Karpas-422 (cell line): ENCODE measurements around the gene HLA-G. TPM values are rescaled to one million over a fixed set of nuclear protein-coding genes. Genes with fewer than 3 reads are reported as not detected.

Experiments
- DNase-seq: peaks from one replicate; pipeline ENCODE4 v3.0.0-alpha.2; 2015
- H2AFZ ChIP-seq: fragments of 200-600 bp; sonication (generic); 2 replicates; pipeline ENCODE4 v1.6.1; 2014; ENCODE audit warnings: antibody characterized with exemption, low read length, mixed read lengths
- H3K27ac ChIP-seq: fragments of 200-600 bp; sonication (generic); 2 replicates; pipeline ENCODE4 v1.5.1; 2014; ENCODE audit warnings: mild to moderate bottlenecking, low read length, moderate library complexity
- H3K27me3 ChIP-seq: fragments of 200-600 bp; sonication (generic); 2 replicates; pipeline ENCODE4 v1.6.1; 2014; ENCODE audit warnings: low read length, mixed read lengths
- H3K36me3 ChIP-seq: fragments of 200-600 bp; sonication (generic); 2 replicates; pipeline ENCODE4 v1.6.1; 2014; ENCODE audit warnings: low read length, mixed read lengths; ENCODE audit not compliant: insufficient read depth
- H3K4me1 ChIP-seq: fragments of 200-600 bp; sonication (generic); 2 replicates; pipeline ENCODE4 v1.6.1; 2014; ENCODE audit warnings: mild to moderate bottlenecking, low read length, mixed read lengths
- H3K4me2 ChIP-seq: fragments of 200-600 bp; sonication (generic); 2 replicates; pipeline ENCODE4 v1.6.1; 2014; ENCODE audit warnings: low read length, low read depth, mild to moderate bottlenecking; ENCODE audit not compliant: poor library complexity, severe bottlenecking
- H3K4me3 ChIP-seq: fragments of 200-600 bp; sonication (generic); 2 replicates; pipeline ENCODE4 v1.5.1; 2014; ENCODE audit warnings: mild to moderate bottlenecking, antibody characterized with exemption, low read length, mixed read lengths
- H3K79me2 ChIP-seq: fragments of 200-600 bp; sonication (generic); 2 replicates; pipeline ENCODE4 v1.6.1; 2014; ENCODE audit warnings: mild to moderate bottlenecking, low read length, mixed read lengths
- H3K9ac ChIP-seq: fragments of 200-600 bp; sonication (generic); 2 replicates; pipeline ENCODE4 v1.6.0; 2014; ENCODE audit warnings: low read length
- H3K9me2 ChIP-seq: fragments of 200-600 bp; sonication (generic), shearing (Covaris generic); replicated peaks from 2 replicates; pipeline ENCODE4 v1.6.0; 2014; ENCODE audit warnings: mild to moderate bottlenecking, low read length, moderate library complexity; ENCODE audit not compliant: insufficient read depth
- H3K9me3 ChIP-seq: fragments of 300-700, 200-600 bp; sonication (generic); 2 replicates; pipeline ENCODE4 v1.6.1; 2014; ENCODE audit warnings: low read length, mixed read lengths
- H4K20me1 ChIP-seq: fragments of 200-600 bp; sonication (generic); 2 replicates; pipeline ENCODE4 v1.6.1; 2014; ENCODE audit warnings: mild to moderate bottlenecking, antibody characterized with exemption, low read length, low read depth; ENCODE audit not compliant: insufficient read depth
- total RNA-seq: library from RNA; depleted of rRNA; stranded (reverse); fragments of >200 nt; shearing (Covaris generic); gene quantifications from 2 replicates; pipeline ENCODE4 v1.2.3, GENCODE V29; 2014; ENCODE audit warnings: low replicate concordance

Gene HLA-G
- total RNA-seq, 1 experiment from 2014 or later, result not detected

DNA sequence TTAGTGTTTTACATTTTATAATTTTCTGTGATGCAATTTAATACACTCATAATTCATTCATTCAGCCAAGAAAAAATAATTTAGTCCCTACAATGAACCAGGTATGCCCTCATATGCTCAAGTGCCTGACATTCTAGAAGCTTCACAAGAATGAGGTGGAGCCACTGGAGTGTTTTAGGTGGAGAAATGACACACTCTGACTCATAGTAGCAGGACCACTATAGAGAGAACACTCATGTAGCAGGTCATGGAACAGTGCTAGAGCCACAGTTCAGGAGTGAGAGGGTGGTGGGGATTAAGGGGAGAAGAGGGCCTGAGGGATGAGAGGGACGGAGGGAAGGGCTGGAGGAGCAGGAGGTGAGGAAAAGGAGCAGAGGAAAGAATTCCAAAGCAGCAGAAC is 1.4 kb upstream of the HLA-G start:
- no peak overlapping the region for H2AFZ ChIP-seq
- H3K79me2 ChIP-seq, result no peaks in the 10 kb centered on the region
- no peaks in the 10 kb centered on the region for H3K4me1 ChIP-seq
- H3K9me3 ChIP-seq, result no peaks in the 10 kb centered on the region
- H3K27me3 ChIP-seq, result no peaks in the 10 kb centered on the region
- no peak for DNase-seq
- no peaks in the 10 kb centered on the region for H4K20me1 ChIP-seq
- H3K9ac ChIP-seq, result no peak overlapping the region
- no peak overlapping the region for H3K4me3 ChIP-seq
- H3K36me3 ChIP-seq, result no peaks in the 10 kb centered on the region
- no peak overlapping the region for H3K4me2 ChIP-seq
- H3K9me2 ChIP-seq, result no peaks in the 10 kb centered on the region
- no peak overlapping the region for H3K27ac ChIP-seq

GRCh38 chr6:29828471-29828797 is 809 bp downstream of the HLA-G start:
- Histone ChIP-seq H3K9me2 (no peaks in the 10 kb centered on the region), H3K4me3 (no peak overlapping the region), H4K20me1 (no peaks in the 10 kb centered on the region), H2AFZ (no peak overlapping the region), H3K79me2 (no peaks in the 10 kb centered on the region), H3K36me3 (no peaks in the 10 kb centered on the region), H3K9me3 (no peaks in the 10 kb centered on the region), H3K4me1 (no peaks in the 10 kb centered on the region), H3K9ac (no peak overlapping the region), H3K4me2 (no peak overlapping the region), H3K27ac (no peak overlapping the region), H3K27me3 (no peaks in the 10 kb centered on the region)
- no peak for DNase-seq

DNA sequence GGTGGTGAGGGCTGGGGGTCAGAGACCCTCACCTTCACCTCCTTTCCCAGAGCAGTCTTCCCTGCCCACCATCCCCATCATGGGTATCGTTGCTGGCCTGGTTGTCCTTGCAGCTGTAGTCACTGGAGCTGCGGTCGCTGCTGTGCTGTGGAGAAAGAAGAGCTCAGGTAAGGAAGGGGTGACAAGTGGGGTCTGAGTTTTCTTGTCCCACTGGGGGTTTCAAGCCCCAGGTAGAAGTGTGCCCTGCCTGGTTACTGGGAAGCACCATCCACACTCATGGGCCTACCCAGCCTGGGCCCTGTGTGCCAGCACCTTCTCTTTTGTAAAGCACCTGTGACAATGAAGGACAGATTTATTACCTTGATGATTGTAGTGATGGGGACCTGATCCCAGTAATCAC is 2.1 kb downstream of the HLA-G start:
- no peaks in the 10 kb centered on the region for H3K4me1 ChIP-seq
- H3K9me3 ChIP-seq, result no peaks in the 10 kb centered on the region
- no peak overlapping the region for H3K9ac ChIP-seq
- no peak overlapping the region for H3K4me2 ChIP-seq
- H3K36me3 ChIP-seq, result no peaks in the 10 kb centered on the region
- no peaks in the 10 kb centered on the region for H3K79me2 ChIP-seq
- no peak for DNase-seq
- H3K27me3 ChIP-seq, result no peaks in the 10 kb centered on the region
- no peak overlapping the region for H3K27ac ChIP-seq
- H4K20me1 ChIP-seq, result no peaks in the 10 kb centered on the region
- H3K4me3 ChIP-seq, result no peak overlapping the region
- no peaks in the 10 kb centered on the region for H3K9me2 ChIP-seq
- no peak overlapping the region for H2AFZ ChIP-seq

- no peak overlapping the region for H3K4me2 ChIP-seq
Measured at GRCh38 chr6:29830409-29830808, 2.8 kb downstream of the HLA-G start.

GRCh38 chr6:29831776-29832175 is 4.2 kb downstream of the HLA-G start:
- Histone ChIP-seq H3K36me3 (no peaks in the 10 kb centered on the region), H3K4me2 (no peak overlapping the region), H3K79me2 (no peaks in the 10 kb centered on the region), H3K9ac (no peak overlapping the region), H3K4me1 (no peaks in the 10 kb centered on the region), H3K9me3 (no peaks in the 10 kb centered on the region), H3K4me3 (no peak overlapping the region), H4K20me1 (no peaks in the 10 kb centered on the region), H3K27ac (no peak overlapping the region), H3K9me2 (no peaks in the 10 kb centered on the region), H2AFZ (no peak overlapping the region), H3K27me3 (no peaks in the 10 kb centered on the region)
- DNase-seq, result no peak

More at GRCh38 chr6:29830409-29830808, 2.8 kb downstream of the HLA-G start:
- Histone ChIP-seq H3K36me3 (no peaks in the 10 kb centered on the region), H3K4me1 (no peaks in the 10 kb centered on the region), H3K27ac (no peak overlapping the region), H2AFZ (no peak overlapping the region), H3K9me2 (no peaks in the 10 kb centered on the region), H3K9ac (no peak overlapping the region), H3K79me2 (no peaks in the 10 kb centered on the region), H3K9me3 (no peaks in the 10 kb centered on the region), H4K20me1 (no peaks in the 10 kb centered on the region), H3K4me3 (no peak overlapping the region), H3K27me3 (no peaks in the 10 kb centered on the region)
- no peak for DNase-seq

DNA sequence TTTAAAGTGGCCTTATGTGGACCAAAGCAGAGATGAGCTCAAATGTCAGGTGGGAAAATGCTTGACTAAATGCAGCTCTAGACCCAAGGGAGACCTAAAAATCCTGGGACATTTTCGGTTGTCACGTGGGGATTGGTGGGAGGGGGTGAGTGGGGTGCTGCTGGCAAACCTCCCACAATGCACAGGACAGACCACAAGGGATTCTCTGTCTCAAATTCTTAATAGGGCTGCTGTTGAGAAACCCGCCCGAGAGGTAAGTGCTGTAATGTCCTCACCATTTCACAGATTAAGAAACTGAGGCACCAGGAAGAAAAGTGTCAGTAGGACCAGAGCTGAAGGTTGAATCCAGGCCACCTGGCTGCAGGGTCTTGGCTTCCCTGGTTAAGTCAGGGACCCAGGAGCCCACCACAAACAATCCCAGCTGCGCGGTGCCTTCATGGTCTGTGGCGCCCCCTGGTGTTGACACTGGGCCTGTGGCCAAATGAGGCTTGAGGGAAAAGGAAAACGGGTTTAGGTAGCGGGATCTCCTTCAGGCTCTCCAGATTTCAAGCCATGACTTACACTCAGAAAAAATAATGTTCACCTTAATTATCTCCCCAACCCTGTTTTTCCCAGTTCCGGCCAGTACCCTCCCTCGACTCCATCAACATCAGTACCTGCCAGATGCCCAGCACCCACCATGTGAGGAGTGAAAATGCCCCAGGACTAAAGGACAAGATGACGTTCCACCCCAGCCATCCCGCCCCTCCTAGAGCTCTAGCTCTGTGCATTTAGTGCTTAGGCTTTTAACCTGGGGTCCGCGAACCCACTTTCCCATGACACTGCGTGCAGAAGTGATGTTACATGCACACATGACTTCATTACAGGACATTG is 7.2 kb downstream of the HLA-G start:
- Histone ChIP-seq H3K36me3 (no peaks in the 10 kb centered on the region), H3K27ac (no peak overlapping the region), H3K79me2 (no peaks in the 10 kb centered on the region), H3K9me3 (no peaks in the 10 kb centered on the region), H4K20me1 (no peaks in the 10 kb centered on the region), H3K4me2 (no peak overlapping the region), H3K4me3 (no peak overlapping the region), H3K27me3 (no peaks in the 10 kb centered on the region), H3K4me1 (no peaks in the 10 kb centered on the region), H3K9me2 (no peaks in the 10 kb centered on the region), H2AFZ (no peak overlapping the region), H3K9ac (no peak overlapping the region)
- peak; percentile 70 for DNase-seq

- no peak overlapping the region for H3K4me3 ChIP-seq
- no peak for DNase-seq
Measured at GRCh38 chr6:29839917-29840316, 12.3 kb downstream of the HLA-G start.

GRCh38 chr6:29841030-29841429 is 13.4 kb downstream of the HLA-G start:
- H3K9me3 ChIP-seq, result no peaks in the 10 kb centered on the region
- DNase-seq, result no peak
- no peaks in the 10 kb centered on the region for H3K79me2 ChIP-seq
- no peaks in the 10 kb centered on the region for H3K36me3 ChIP-seq
- no peak overlapping the region for H2AFZ ChIP-seq
- no peak overlapping the region for H3K4me2 ChIP-seq
- no peaks in the 10 kb centered on the region for H3K27me3 ChIP-seq
- no peak overlapping the region for H3K9ac ChIP-seq
- no peaks in the 10 kb centered on the region for H4K20me1 ChIP-seq
- no peaks in the 10 kb centered on the region for H3K9me2 ChIP-seq
- no peak overlapping the region for H3K4me3 ChIP-seq
- no peak overlapping the region for H3K27ac ChIP-seq
- no peaks in the 10 kb centered on the region for H3K4me1 ChIP-seq

More at GRCh38 chr6:29839917-29840316, 12.3 kb downstream of the HLA-G start:
- H3K4me2 ChIP-seq, result no peak overlapping the region
- H3K27me3 ChIP-seq, result no peaks in the 10 kb centered on the region
- no peaks in the 10 kb centered on the region for H3K4me1 ChIP-seq
- H2AFZ ChIP-seq, result no peak overlapping the region
- no peaks in the 10 kb centered on the region for H3K9me2 ChIP-seq
- no peaks in the 10 kb centered on the region for H3K36me3 ChIP-seq
- H3K9ac ChIP-seq, result no peak overlapping the region
- H4K20me1 ChIP-seq, result no peaks in the 10 kb centered on the region
- no peak overlapping the region for H3K27ac ChIP-seq
- H3K79me2 ChIP-seq, result no peaks in the 10 kb centered on the region
- H3K9me3 ChIP-seq, result no peaks in the 10 kb centered on the region
